GM21529 (cell line): ENCODE measurements around the gene KRT5.
A peak's percentile ranks its signal among the peaks of the same experiment; 100 is the strongest.

Experiments
- ATAC-seq: cut with Tn5 transposase; IDR thresholded peaks from one replicate; pipeline ENCODE4 v1.9.1; 2021; ENCODE audit not compliant: unreplicated experiment

The KRT5 gene

GRCh38 chr12:52539083-52539820 lies 19.1 kb upstream of the KRT5 start:
- no peak for ATAC-seq

DNA sequence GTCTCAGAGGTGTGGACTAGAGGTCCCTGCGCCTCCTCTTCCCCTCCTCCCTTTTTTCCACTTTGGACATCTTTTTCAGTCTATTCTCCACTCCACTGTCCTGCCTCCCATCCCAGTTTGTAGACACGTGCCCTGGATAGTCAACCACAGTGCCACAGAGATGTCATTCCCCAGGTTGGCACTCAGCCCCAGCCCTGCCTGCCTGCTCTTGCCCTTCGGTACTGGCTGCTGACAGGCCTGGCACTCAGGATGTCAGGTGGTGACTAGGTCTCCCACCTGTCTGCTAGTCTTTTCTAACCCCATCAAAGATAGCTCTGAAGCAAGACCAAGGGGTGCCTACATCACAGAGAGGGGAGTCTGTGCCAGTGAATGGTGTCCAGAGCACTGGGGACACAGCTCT lies 16.9 kb upstream of the KRT5 start:
- no peak for ATAC-seq

- no peak for ATAC-seq
Observed at GRCh38 chr12:52535574-52535973, 15.4 kb upstream of the KRT5 start.

DNA sequence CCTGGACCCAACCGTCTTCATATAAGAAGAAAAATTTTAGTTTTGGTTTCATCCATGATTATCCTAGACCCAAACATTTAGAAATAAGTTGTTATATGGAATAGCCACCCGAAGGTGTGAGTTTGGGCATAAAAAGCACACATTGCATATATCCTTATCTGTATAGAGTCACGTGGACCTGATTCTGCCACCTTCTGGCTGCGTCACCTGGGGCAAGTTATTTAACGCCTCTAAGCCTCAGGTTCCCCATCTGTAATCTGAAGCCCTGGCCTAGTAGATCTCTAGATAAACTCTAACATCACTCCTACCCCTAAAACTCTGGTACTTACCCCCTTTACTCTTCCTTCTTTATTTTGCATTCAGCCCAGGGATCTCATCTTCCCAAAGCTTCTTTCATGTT lies 14.3 kb upstream of the KRT5 start:
- no peak for ATAC-seq

DNA sequence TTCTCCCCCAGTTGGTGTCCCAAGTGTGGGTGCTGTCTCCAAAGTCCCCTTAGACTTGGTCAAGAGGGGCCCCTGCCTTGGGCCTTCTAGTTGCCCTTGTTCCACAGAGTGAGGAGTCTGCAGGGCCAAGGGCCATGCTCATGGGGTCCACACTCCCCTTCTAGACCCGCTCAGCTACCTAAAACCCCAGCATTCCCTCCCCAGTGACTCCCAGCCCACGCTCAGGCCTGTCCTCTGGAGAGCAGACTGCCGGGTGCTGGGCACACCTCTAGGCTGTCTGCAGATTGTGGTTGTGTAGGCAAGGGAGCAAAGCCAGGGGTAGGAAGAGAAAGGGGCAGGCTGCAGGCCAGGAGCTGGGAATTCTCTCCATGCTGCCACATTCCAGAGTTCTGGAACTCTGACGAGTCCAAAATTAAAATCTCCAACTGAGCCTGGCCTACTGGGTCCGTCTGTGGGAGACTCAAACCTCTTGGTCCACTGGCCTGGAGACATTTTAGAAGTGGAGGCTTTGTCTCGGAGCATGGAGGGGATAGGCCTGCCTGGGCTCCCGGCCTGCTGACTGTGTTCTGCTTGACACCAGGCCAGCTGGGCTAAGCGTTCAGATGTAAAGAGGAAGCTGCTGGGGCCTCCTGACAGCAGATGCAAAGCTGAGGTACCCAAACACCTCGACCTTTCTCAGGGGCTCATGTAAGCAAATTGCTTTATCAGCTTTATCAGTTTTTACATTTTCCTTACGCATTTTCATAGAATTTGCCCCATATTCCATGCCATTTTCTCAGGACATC lies 13.7 kb upstream of the KRT5 start:
- no peak for ATAC-seq

DNA sequence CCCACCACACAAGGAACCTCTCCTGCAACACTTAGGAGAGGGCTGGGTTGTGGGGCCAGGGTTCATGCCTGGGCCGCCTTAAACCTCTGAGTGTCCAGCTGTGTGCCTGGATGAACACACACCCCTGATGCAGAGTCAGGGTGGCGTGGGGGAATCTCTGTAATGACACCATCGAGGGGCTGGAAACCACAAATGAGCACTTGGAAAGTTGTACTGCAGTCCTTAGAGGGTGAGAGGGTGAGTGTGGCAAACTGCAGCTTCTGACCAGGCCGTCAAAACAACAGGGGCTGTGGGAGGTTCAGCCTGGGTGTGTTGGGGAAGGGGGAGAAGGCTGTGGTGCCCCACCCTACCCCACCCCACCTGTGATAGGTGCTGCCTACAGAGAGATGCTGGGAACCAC lies 12.4 kb upstream of the KRT5 start:
- ATAC-seq, result no peak

GRCh38 chr12:52531566-52532300 lies 11.5 kb upstream of the KRT5 start:
- ATAC-seq, result no peak

DNA sequence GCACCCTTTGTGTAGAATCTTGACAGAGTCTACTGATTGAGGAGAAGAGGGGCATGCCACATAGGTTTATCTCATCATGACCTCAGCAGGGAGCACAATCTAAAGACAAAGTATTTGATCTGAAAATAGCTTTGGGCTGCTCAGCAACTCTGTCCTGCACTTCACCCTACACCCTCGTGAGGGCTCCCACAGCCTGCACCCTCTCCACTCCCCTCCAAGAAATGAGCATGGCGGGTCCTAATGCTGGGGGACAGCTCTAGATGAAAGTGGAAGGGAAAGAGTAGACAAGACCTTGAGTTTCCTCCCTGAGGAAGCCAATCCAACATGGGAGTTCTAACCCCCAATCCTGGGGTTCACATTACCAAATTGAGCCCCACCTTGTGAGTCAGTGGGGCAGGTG lies 10.7 kb upstream of the KRT5 start:
- no peak for ATAC-seq

- ATAC-seq, result no peak
Observed at GRCh38 chr12:52530366-52530765, 10.2 kb upstream of the KRT5 start.

DNA sequence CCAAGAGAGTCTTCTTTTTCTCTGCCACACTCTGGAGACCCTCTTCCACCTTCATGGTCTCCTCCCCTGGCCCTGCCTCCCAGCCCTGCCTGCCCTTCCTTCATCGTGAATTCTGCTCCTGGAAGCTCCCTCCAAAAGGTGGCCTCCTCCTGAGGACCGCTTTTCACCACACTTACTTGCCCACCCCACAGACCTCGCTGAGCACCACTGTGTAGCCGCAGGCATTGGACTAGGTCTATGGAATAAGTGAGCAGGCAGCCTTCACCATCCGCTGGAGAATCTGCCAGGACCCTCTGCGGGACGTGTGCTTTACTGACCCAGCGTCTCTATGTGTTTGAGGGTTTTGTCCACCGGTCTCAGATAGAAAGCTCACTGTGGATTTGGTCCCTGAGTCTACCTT lies 9.7 kb upstream of the KRT5 start:
- no peak for ATAC-seq

DNA sequence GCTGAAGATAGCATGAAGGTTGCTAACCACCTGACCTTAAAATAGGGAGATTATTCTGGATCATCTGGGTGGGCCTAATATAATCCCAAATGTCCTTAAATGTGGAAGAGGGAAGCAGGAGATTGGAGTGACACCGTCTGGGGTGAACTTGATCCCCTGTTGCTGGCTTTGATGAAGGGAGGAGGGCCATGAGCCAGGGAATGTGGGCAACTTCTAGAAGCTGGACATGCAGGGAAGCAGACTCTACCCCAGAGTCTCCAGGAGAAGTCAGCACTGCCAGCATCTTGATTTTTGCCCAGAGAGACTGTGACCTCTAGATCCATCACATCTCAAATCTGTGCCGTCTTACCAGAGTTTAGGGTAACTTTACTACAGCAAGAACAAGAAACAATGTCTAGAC lies 9.2 kb upstream of the KRT5 start:
- ATAC-seq, result no peak

GRCh38 chr12:52528641-52529143 lies 8.5 kb upstream of the KRT5 start:
- ATAC-seq, result no peak

DNA sequence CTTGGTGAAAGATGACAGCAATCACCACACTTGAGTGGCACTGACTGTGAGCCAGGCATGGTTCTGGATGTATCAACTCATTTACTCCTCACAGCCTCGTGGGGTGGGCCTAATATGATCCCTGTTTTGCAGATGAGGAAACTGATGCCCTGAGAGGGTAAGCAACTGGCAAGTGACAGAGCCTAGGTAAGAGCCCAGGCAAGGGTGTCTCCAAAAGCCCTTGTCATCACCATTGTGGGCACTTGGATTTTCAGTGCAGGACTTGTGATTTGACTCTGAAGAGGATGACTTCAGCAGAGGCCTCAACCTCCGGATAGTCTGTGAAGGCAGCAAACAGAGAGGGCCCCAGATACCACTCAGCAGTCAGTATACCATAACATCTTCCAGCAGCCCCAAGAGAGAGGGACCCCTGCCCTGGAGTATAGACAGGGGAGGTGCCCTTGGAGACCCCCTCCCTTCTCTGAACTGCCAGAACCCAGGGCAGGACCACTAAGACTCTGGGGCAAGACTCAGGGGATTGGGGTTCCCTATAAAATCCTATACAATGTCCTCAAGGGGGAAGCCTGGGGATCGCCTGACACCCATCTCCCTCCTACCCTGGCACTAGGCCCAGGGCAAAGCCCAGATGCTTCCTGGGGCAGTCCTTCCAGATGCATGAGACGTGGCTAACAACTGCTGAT lies 7.1 kb upstream of the KRT5 start:
- ATAC-seq, result no peak

DNA sequence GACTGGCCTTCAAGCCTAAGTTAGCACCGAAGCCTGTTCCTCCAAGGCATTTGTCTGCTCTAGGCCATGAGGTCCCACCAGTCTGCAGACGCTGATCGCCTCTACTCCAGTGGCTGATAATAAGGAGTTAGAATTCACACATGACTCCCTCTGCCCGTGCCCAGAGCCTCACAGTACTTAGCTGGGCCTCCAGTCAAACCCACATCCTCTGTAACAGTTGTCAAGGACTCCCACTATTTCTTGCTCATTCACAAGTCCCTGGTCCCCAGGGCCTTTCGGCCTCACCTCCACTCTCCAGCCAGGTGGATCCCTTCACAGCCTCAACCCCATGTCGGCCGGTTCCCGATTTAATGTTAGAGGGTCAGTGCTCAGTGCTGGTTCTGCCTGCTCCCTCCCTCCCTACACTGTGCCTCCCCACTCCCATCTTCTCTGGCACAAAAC lies 6.3 kb upstream of the KRT5 start:
- ATAC-seq, result no peak

DNA sequence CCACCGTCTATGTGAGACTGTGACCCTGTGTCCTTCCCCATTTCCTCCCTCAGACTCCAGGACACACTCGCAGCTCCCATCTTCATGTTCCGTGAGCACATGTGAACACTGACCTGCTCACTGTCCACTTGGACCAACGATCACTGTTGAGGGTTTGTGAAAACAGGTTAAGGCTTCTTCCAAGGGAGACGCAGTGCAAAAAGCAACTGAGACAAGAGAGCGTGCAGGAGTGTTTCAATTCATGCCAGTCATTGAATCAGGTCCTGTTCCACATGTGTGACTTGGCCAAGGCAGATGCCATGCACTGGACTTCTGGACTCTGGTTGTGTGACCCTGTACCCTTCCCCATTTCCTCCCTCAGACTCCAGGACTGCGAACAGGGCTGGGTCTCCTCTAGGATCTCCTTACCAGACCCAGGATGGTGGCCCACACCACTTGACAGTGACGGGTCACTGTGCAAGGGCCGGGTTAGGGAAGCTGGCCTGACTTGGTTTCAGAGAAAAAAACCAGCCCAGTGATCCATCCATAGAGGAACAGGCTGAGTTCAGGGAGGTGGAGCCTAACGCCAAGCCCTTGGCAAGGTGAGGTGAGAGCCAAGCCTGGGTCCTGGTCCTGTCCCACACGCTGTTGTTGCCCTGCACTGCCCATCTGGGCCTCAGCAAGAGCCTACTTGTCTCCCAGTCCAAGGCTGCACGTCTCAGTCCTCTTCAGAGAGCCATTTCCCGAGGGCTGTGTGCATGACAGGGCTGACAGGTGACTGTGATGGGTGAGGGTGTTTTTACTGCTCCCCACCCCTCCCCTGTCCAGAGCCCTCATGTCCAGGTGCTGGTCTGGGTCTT lies 5.7 kb upstream of the KRT5 start:
- no peak for ATAC-seq

DNA sequence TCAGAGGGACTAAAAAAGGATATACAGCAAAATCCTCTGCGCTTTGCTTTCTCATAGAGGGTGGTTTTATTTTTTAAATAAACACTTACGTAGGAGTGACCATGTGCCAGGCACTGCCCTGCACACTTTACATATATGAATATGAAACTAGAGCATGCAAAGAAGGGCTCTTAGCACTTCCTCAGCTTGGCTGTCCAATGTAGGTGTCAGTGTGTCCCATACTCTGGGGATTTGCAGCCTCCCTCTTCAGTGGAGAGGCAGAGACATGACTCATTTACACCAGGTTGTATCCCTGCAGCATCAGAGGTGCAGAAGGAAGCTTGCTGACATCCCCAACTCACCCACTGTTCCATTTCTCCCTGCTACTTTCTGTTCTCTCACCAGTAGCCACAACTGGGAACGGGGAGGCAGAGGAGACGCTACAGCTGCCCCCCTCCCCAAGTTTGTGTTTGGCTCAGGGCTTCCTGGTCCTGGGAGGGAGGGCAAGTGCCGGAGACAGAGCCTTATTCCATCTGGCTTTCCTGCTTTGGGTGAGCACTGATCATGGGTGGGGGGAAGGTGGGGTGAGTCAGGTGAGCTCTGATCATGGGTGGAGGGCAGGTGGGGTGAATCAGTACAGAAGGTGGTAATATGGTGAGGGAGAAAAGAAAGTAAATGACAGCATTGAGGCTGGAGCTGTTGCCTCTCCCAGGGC lies 4.9 kb upstream of the KRT5 start:
- peak; percentile 76 for ATAC-seq

GRCh38 chr12:52524241-52524897 lies 4.2 kb upstream of the KRT5 start:
- no peak for ATAC-seq

DNA sequence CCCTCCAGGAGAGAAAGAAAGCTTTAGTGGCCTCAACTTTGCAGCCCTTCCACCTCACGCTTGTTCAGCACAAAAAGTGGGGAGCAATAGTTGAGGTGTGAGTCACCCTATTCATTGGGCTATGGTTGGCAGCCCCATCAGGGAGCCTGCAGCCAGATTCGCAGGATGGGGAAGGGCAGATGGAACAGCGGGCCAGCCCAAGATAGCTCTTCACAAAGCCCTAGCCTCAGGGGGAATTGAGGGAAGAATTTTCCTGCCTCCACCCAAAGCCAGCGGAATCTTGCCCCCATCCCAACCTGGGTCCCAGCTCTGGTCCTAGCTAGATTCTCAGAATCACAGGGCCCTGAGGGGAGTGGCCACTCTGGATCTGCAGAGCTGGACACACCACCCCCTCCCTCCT lies 3.6 kb upstream of the KRT5 start:
- ATAC-seq, result no peak

DNA sequence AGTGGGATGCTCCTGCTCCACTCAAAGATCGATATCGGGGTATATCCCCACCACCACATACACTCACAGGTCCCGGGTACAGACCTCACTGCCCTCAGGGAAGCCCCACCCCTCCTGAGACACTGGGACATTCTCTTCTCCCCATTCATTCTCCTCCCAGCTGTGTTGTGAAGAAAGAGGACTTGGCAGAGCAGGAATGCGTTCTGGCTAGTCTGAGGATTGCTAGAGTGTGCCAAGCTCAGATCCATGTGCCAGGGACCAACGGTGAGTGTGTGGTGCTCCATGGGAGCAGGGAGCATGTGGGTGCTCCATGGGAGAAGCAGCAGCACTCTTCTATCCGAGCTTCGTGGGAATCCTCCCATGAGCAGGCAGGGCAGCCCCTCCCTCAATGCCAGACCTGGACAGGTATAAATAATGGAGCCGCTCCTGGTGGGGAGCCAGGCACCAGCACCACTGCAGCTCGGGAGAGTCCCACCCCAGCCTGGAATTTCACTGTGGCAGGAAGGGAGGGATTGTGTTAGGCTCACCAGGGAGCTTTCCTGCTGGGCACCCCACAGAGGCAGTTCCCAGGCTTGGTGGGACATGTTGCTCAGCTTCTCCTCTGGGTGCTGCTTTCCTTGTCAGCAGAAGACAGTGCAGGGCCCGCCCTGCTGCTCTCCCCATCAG lies 2.3 kb upstream of the KRT5 start:
- ATAC-seq, result no peak
